Endothelial cell of umbilical vein (primary cell): ENCODE results near the gene VWCE. TPM values are rescaled to one million over a fixed set of nuclear protein-coding genes. Genes with fewer than 3 reads are reported as not detected.

ENCODE experiments used
- BruUV-seq: library from RNA; stranded (reverse); fragments of 400-500 nt; replicated peaks from 2 replicates; lab custom pipeline; 2021; lab: Mats Ljungman, UMichigan
- CTCF ChIA-PET: fragments of 300-600, 350-600 bp; sonication (Branson Sonifier 250); formaldehyde crosslinking; loops from one replicate; lab custom pipeline; 2021; ENCODE audit warnings: antibody characterized with exemption, inconsistent platforms; lab: Charles Lee
- POLR2A ChIA-PET: fragments of 300-600, 350-600 bp; sonication (Branson Sonifier 250); formaldehyde crosslinking; loops from one replicate; lab custom pipeline; 2021; ENCODE audit warnings: antibody characterized with exemption, inconsistent platforms; lab: Charles Lee
- DNase-seq: peaks from one replicate; pipeline ENCODE4 v3.0.0-alpha.2; 2011; ENCODE audit warnings: low read depth, low spot score
- FAIRE-seq: peaks from 2 replicates; lab custom pipeline; 2011; peaks lifted over from hg19 to GRCh38; lab: Jason Lieb, UNC
- H2AFZ ChIP-seq: 2 replicates; pipeline ENCODE4 v1.6.0; 2012; ENCODE audit warnings: low read depth, low read length, control low read depth, inconsistent platforms
- H3K27ac ChIP-seq: 2 replicates; pipeline ENCODE4 v1.5.1; 2011; ENCODE audit warnings: low read depth, mild to moderate bottlenecking, control low read depth, low read length, moderate library complexity; ENCODE audit not compliant: insufficient read depth
- H3K27me3 ChIP-seq, 2 experiments: 2 replicates each; pipeline versions ENCODE4 v1.6.0 to v1.6.1; 2011; ENCODE audit warnings: low read length in 2 of 2, mixed read lengths in 1 of 2; ENCODE audit not compliant: control insufficient read depth in 2 of 2, insufficient read depth in 2 of 2
- H3K36me3 ChIP-seq, 2 experiments: 2 replicates in 1 of 2; 3 replicates in 1 of 2; pipeline ENCODE4 v1.5.1; 2011; ENCODE audit warnings: low read length in 2 of 2, mild to moderate bottlenecking in 1 of 2, moderate library complexity in 1 of 2; ENCODE audit not compliant: control insufficient read depth in 2 of 2, insufficient read depth in 2 of 2; ENCODE audit errors: extremely low read depth in 1 of 2
- H3K4me1 ChIP-seq: 3 replicates; pipeline ENCODE4 v1.5.1; 2011; ENCODE audit warnings: mild to moderate bottlenecking, low read length; ENCODE audit not compliant: control insufficient read depth, insufficient read depth; ENCODE audit errors: extremely low read depth
- H3K4me2 ChIP-seq: 2 replicates; pipeline ENCODE4 v1.6.1; 2011; ENCODE audit warnings: low read length, control low read depth, mixed read lengths; ENCODE audit not compliant: insufficient read depth
- H3K4me3 ChIP-seq, 3 experiments: fragments of 200-600 bp in 1 of 3; sonication (generic), shearing (Covaris generic) in 1 of 3; replicated peaks in 1 of 3; 2 replicates each; pipeline ENCODE4 v1.5.1; 2011 to 2016; ENCODE audit warnings: control low read depth in 3 of 3, low read length in 3 of 3, mild to moderate bottlenecking in 2 of 3, inconsistent platforms in 1 of 3, low read depth in 1 of 3, moderate library complexity in 1 of 3; ENCODE audit not compliant: insufficient read depth in 1 of 3
- H3K79me2 ChIP-seq: 2 replicates; pipeline ENCODE4 v1.6.0; 2012; ENCODE audit warnings: low read length, inconsistent platforms; ENCODE audit not compliant: control insufficient read depth, insufficient read depth
- H3K9ac ChIP-seq: replicated peaks from 2 replicates; pipeline ENCODE3; 2011; ENCODE audit warnings: low read length, control low read depth; ENCODE audit not compliant: insufficient read depth; ENCODE audit errors: extremely low read depth
- H3K9me1 ChIP-seq: replicated peaks from 3 replicates; pipeline ENCODE4 v1.6.0; 2011; ENCODE audit warnings: mild to moderate bottlenecking, low read length; ENCODE audit not compliant: control insufficient read depth, insufficient read depth; ENCODE audit errors: extremely low read depth
- H3K9me3 ChIP-seq: replicated peaks from 2 replicates; pipeline ENCODE4 v1.5.1; 2012; ENCODE audit warnings: low read length, inconsistent platforms; ENCODE audit not compliant: control insufficient read depth, insufficient read depth
- H4K20me1 ChIP-seq: replicated peaks from 2 replicates; pipeline ENCODE3; 2011; ENCODE audit warnings: mild to moderate bottlenecking, low read length; ENCODE audit not compliant: control insufficient read depth, insufficient read depth; ENCODE audit errors: extremely low read depth
- EZH2 ChIP-seq: IDR thresholded peaks from 2 replicates; pipeline ENCODE4 v1.6.1; 2012; ENCODE audit warnings: borderline replicate concordance, low read depth, mild to moderate bottlenecking, moderate library complexity, low read length, inconsistent platforms; ENCODE audit not compliant: severe bottlenecking
- FOS ChIP-seq: IDR thresholded peaks from 2 replicates; pipeline ENCODE4 v1.6.1; 2011; ENCODE audit warnings: mild to moderate bottlenecking, low read length, moderate library complexity, borderline replicate concordance; ENCODE audit not compliant: insufficient read depth
- GATA2 ChIP-seq: IDR thresholded peaks from 2 replicates; pipeline ENCODE4 v1.7.0; 2011; ENCODE audit warnings: low read depth, mild to moderate bottlenecking, moderate library complexity, mixed read lengths, low read length; ENCODE audit not compliant: insufficient read length, insufficient read depth
- JUN ChIP-seq: IDR thresholded peaks from 2 replicates; pipeline ENCODE4 v1.6.1; 2011; ENCODE audit warnings: borderline replicate concordance, low read depth; ENCODE audit not compliant: insufficient read length, insufficient read depth
- MAX ChIP-seq: IDR thresholded peaks from 2 replicates; pipeline ENCODE4 v1.6.1; 2011; ENCODE audit not compliant: insufficient read depth, insufficient read length
- MYC ChIP-seq: IDR thresholded peaks from one replicate; pipeline ENCODE4 v1.6.1; 2011; ENCODE audit warnings: mild to moderate bottlenecking, low read depth, low read length
- POLR2A ChIP-seq: IDR thresholded peaks from 2 replicates; pipeline ENCODE4 v1.6.1; 2012; ENCODE audit warnings: low read depth, mild to moderate bottlenecking, control low read depth, low read length
- POLR2AphosphoS5 ChIP-seq: IDR thresholded peaks from 2 replicates; pipeline ENCODE4 v1.6.1; 2012; ENCODE audit warnings: low read depth, mild to moderate bottlenecking, control low read depth, low read length, moderate library complexity; ENCODE audit not compliant: insufficient read depth
- dilution Hi-C: fragments of 300-500 bp; cut with MboI; formaldehyde crosslinking; loops from one replicate; pipeline ENCODE4 v1.15.0; 2019; ENCODE audit warnings: low sequenced_read_pairs; ENCODE audit not compliant: extremely low pct_ligation_motif_present
- intact Hi-C: fragments of 100-400 bp; cut with micrococcal nuclease; formaldehyde crosslinking; loops from one replicate; pipeline ENCODE4 v1.10.0; 2022
- polyA plus RNA-seq, 4 experiments: library from polyadenylated mRNA; depleted of rRNA in 3 of 4; stranded (reverse) in 3 of 4; unstranded in 1 of 4; fragments of >200 nt; gene quantifications; 2 replicates each; pipeline versions ENCODE4 v1.2.1 to v1.2.3, GENCODE V29; 2011 to 2012; ENCODE audit warnings: missing spikeins in 1 of 4
- total RNA-seq: library from RNA; stranded (reverse); gene quantifications from 2 replicates; pipeline ENCODE4 v1.2.3, GENCODE V29; 2021
- TF ChIP-seq, protein P1 (sequence below), 2 donors: IDR thresholded peaks; 1 replicate in 1 of 2; 2 replicates in 1 of 2; pipeline ENCODE4 v1.5.1; 2011; ENCODE audit warnings: low read length in 2 of 2, mild to moderate bottlenecking in 2 of 2, moderate library complexity in 2 of 2, control low read depth in 1 of 2, inconsistent platforms in 1 of 2, low read depth in 1 of 2; ENCODE audit not compliant: insufficient read depth in 1 of 2; ENCODE audit errors: extremely low read depth in 1 of 2

VWCE gene
- total and polyA plus RNA-seq, 2 donors (not counting 3 experiments of a cell fraction or from before 2014, with no cell fraction given): 6.5 to 14.4 TPM

DNA sequence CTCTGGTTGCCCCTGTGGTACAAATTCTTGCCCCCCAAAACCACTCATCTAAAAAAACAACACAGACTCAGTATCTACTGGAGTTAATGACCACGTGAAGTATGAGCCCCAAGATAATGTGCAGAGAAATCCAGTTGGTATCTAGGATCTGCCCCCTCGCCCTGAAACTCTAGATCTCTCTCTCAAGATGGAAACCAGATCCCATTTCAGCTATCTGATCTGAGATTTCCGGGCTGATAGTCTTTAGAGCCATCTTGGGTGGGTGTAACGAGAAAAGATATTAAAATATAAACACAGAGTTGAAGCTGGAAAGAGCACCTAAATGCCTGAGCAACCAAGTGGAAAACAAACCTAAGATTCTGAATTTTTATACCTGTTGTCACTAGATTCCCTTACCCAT is 14.0 kb upstream of the VWCE start:
- dilution Hi-C loops (no loop called here), intact Hi-C loops (no loop called here)
- H4K20me1 ChIP-seq: no peaks in the 10 kb centered on the region
- H3K36me3 ChIP-seq: peaks cover 42 to 67% of the 10 kb centered on the region in 2 experiments
- no peak overlapping the region for H3K9ac ChIP-seq
- no peaks in the 10 kb centered on the region for H3K9me3 ChIP-seq
- H3K4me3 ChIP-seq: no peak overlapping the region
- H3K79me2 ChIP-seq: no peaks in the 10 kb centered on the region
- no peak overlapping the region for H3K27ac ChIP-seq
- no peak for DNase-seq
- no peaks in the 10 kb centered on the region for H3K27me3 ChIP-seq
- ChIA-PET CTCF (interaction anchor here (1.5 kb wide), 1 partner anchor 27 kb away, joined by 4 read pairs; no protein-coding TSS in a partner anchor), POLR2A (no interaction called here)
- no peaks in the 10 kb centered on the region for H3K4me1 ChIP-seq
- no peak overlapping the region for H3K4me2 ChIP-seq
- no peak overlapping the region for H2AFZ ChIP-seq
- no peaks in the 10 kb centered on the region for H3K9me1 ChIP-seq
- no peak for FAIRE-seq
- BruUV-seq: no TSS peak
- TF ChIP-seq EZH2 (no peak), MAX (no peak), MYC (no peak), POLR2A (no peak), JUN (no peak), POLR2AphosphoS5 (no peak), FOS (no peak), GATA2 (no peak)
- TF ChIP-seq, protein P1, sequence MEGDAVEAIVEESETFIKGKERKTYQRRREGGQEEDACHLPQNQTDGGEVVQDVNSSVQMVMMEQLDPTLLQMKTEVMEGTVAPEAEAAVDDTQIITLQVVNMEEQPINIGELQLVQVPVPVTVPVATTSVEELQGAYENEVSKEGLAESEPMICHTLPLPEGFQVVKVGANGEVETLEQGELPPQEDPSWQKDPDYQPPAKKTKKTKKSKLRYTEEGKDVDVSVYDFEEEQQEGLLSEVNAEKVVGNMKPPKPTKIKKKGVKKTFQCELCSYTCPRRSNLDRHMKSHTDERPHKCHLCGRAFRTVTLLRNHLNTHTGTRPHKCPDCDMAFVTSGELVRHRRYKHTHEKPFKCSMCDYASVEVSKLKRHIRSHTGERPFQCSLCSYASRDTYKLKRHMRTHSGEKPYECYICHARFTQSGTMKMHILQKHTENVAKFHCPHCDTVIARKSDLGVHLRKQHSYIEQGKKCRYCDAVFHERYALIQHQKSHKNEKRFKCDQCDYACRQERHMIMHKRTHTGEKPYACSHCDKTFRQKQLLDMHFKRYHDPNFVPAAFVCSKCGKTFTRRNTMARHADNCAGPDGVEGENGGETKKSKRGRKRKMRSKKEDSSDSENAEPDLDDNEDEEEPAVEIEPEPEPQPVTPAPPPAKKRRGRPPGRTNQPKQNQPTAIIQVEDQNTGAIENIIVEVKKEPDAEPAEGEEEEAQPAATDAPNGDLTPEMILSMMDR (IDR thresholded peaks at IDR 0.05; ENCODE audit: extremely low read depth in 1 of 2, insufficient read depth in 1 of 2, low read depth in 1 of 2, low read length in 2 of 2): no peak
